H1 (cell line): Measurements from ENCODE around the gene SCN2A. TPM values are rescaled to one million over a fixed set of nuclear protein-coding genes. Genes with fewer than 3 reads are reported as not detected.

Experiments used
- CTCF ChIA-PET: fragments of 300-600 bp; sonication (Branson Sonifier 250); formaldehyde crosslinking; loops from one replicate; lab custom pipeline; 2021; ENCODE audit not compliant: partially characterized antibody; lab: Charles Lee
- POLR2A ChIA-PET: fragments of 300-600 bp; sonication (Branson Sonifier 250); formaldehyde crosslinking; loops from one replicate; lab custom pipeline; 2021; ENCODE audit warnings: inconsistent platforms; ENCODE audit not compliant: partially characterized antibody; lab: Charles Lee
- DNase-seq, 2 experiments: peaks; one replicate each; pipeline versions ENCODE4 v3.0.0 to v3.0.0-alpha.2; 2010 to 2022; ENCODE audit warnings: low spot score in 2 of 2, low read depth in 1 of 2, mixed read lengths in 1 of 2
- FAIRE-seq: peaks from 2 replicates; lab custom pipeline; 2011; peaks lifted over from hg19 to GRCh38; lab: Jason Lieb, UNC
- H2AFZ ChIP-seq: 2 replicates; pipeline ENCODE4 v1.8.1; 2012; ENCODE audit warnings: low read length, inconsistent platforms
- H2AK5ac ChIP-seq: 2 replicates; pipeline ENCODE4 v1.6.1; 2013; ENCODE audit warnings: low read depth, low read length
- H2BK120ac ChIP-seq: replicated peaks from 2 replicates; pipeline ENCODE3; 2013; ENCODE audit warnings: low read depth, low read length, inconsistent platforms
- H2BK12ac ChIP-seq: 2 replicates; pipeline ENCODE4 v1.6.1; 2013; ENCODE audit warnings: low read depth, low read length
- H2BK15ac ChIP-seq: 2 replicates; pipeline ENCODE4 v1.6.1; 2013; ENCODE audit warnings: low read length
- H2BK20ac ChIP-seq: 2 replicates; pipeline ENCODE4 v1.6.1; 2013; ENCODE audit warnings: low read length
- H2BK5ac ChIP-seq: 2 replicates; pipeline ENCODE4 v1.6.1; 2013; ENCODE audit warnings: low read depth, low read length
- H3K14ac ChIP-seq: 2 replicates; pipeline ENCODE4 v1.6.1; 2013; ENCODE audit warnings: inconsistent platforms; ENCODE audit not compliant: insufficient read length
- H3K18ac ChIP-seq: 2 replicates; pipeline ENCODE4 v1.6.1; 2013; ENCODE audit warnings: low read length; ENCODE audit errors: extremely low read depth
- H3K23ac ChIP-seq: 2 replicates; pipeline ENCODE4 v1.6.1; 2013; ENCODE audit warnings: inconsistent platforms; ENCODE audit not compliant: insufficient read length
- H3K23me2 ChIP-seq: 2 replicates; pipeline ENCODE4 v1.6.1; 2013; ENCODE audit warnings: low read depth, low read length
- H3K27ac ChIP-seq: 2 replicates; pipeline ENCODE4 v1.6.1; 2011; ENCODE audit warnings: low read depth, low read length, inconsistent platforms
- H3K27me3 ChIP-seq, 4 experiments: replicated peaks in 1 of 4; 1 replicate in 1 of 4; 2 replicates in 3 of 4; pipeline versions ENCODE4 v1.6.1 to v1.8.1; 2011 to 2013; ENCODE audit warnings: low read length in 3 of 4, mild to moderate bottlenecking in 3 of 4, inconsistent platforms in 2 of 4, mixed read lengths in 2 of 4, moderate library complexity in 1 of 4; ENCODE audit not compliant: control insufficient read depth in 3 of 4, insufficient read depth in 3 of 4; ENCODE audit errors: extremely low read depth in 1 of 4
- H3K36me3 ChIP-seq, 4 experiments: 2 replicates each; pipeline versions ENCODE4 v1.6.1 to v1.8.1; 2011 to 2013; ENCODE audit warnings: mild to moderate bottlenecking in 4 of 4, low read length in 3 of 4, moderate library complexity in 2 of 4, control low read depth in 1 of 4, inconsistent platforms in 1 of 4; ENCODE audit not compliant: insufficient read depth in 4 of 4, control insufficient read depth in 2 of 4
- H3K4ac ChIP-seq: replicated peaks from 2 replicates; pipeline ENCODE3; 2013; ENCODE audit warnings: low read length, low read depth, mixed read lengths, inconsistent platforms; ENCODE audit not compliant: insufficient read length
- H3K4me1 ChIP-seq, 4 experiments: replicated peaks in 1 of 4; 1 replicate in 1 of 4; 2 replicates in 3 of 4; pipeline versions ENCODE4 v1.6.1 to v1.8.1; 2011 to 2013; ENCODE audit warnings: low read length in 3 of 4, inconsistent platforms in 2 of 4, mixed read lengths in 1 of 4; ENCODE audit not compliant: insufficient read depth in 4 of 4, control insufficient read depth in 3 of 4
- H3K4me2 ChIP-seq, 2 experiments: 2 replicates each; pipeline versions ENCODE4 v1.6.1 to v1.8.1; 2011 to 2013; ENCODE audit warnings: low read depth in 2 of 2, low read length in 2 of 2, control low read depth in 1 of 2, inconsistent platforms in 1 of 2, mild to moderate bottlenecking in 1 of 2; ENCODE audit not compliant: insufficient read depth in 1 of 2
- H3K4me3 ChIP-seq, 4 experiments: fragments of 200-600, 300-600 bp in 1 of 4; sonication (generic), shearing (Covaris generic), sonication (Bioruptor Twin) in 1 of 4; 2 replicates each; pipeline versions ENCODE4 v1.5.1 to v1.8.1; 2011 to 2016; ENCODE audit warnings: low read length in 4 of 4, low read depth in 3 of 4, control low read depth in 2 of 4, inconsistent platforms in 2 of 4, mild to moderate bottlenecking in 2 of 4, mixed read lengths in 1 of 4, moderate library complexity in 1 of 4; ENCODE audit not compliant: insufficient read depth in 2 of 4; ENCODE audit errors: extremely low read depth in 1 of 4
- H3K56ac ChIP-seq: replicated peaks from 2 replicates; pipeline ENCODE3; 2013; ENCODE audit warnings: low read depth, mild to moderate bottlenecking, mixed read lengths, low read length, inconsistent platforms; ENCODE audit not compliant: insufficient read length
- H3K79me1 ChIP-seq: 2 replicates; pipeline ENCODE4 v1.6.1; 2013; ENCODE audit warnings: low read depth, low read length, control low read depth
- H3K79me2 ChIP-seq, 2 experiments: 2 replicates each; pipeline versions ENCODE4 v1.6.1 to v1.8.1; 2012 to 2013; ENCODE audit warnings: low read length in 2 of 2, mild to moderate bottlenecking in 2 of 2, inconsistent platforms in 1 of 2; ENCODE audit not compliant: insufficient read depth in 2 of 2, control insufficient read depth in 1 of 2
- H3K9ac ChIP-seq, 4 experiments: replicated peaks in 1 of 4; 1 replicate in 1 of 4; 2 replicates in 3 of 4; pipeline versions ENCODE4 v1.6.1 to v1.8.1; 2011 to 2013; ENCODE audit warnings: low read depth in 3 of 4, low read length in 3 of 4, control low read depth in 2 of 4, mild to moderate bottlenecking in 2 of 4, moderate library complexity in 2 of 4, inconsistent platforms in 1 of 4; ENCODE audit errors: extremely low read depth in 1 of 4
- H3K9me3 ChIP-seq, 2 experiments: 2 replicates each; pipeline versions ENCODE4 v1.6.1 to v1.8.1; 2012 to 2013; ENCODE audit warnings: mild to moderate bottlenecking in 2 of 2, moderate library complexity in 2 of 2, control low read depth in 1 of 2, inconsistent platforms in 1 of 2, low read depth in 1 of 2, low read length in 1 of 2, mixed read lengths in 1 of 2; ENCODE audit not compliant: insufficient read depth in 2 of 2
- H4K20me1 ChIP-seq, 2 experiments: replicated peaks in 1 of 2; 2 replicates each; pipeline versions ENCODE3 to v1.8.1; 2011 to 2013; ENCODE audit warnings: inconsistent platforms in 2 of 2, low read length in 2 of 2, mild to moderate bottlenecking in 1 of 2; ENCODE audit not compliant: insufficient read depth in 2 of 2, control insufficient read depth in 1 of 2
- H4K5ac ChIP-seq: 2 replicates; pipeline ENCODE4 v1.6.1; 2013; ENCODE audit warnings: low read length, low read depth, mixed read lengths, inconsistent platforms; ENCODE audit not compliant: insufficient read length
- H4K8ac ChIP-seq: 2 replicates; pipeline ENCODE4 v1.8.0; 2013; ENCODE audit warnings: mild to moderate bottlenecking, moderate library complexity, low read length, inconsistent platforms; ENCODE audit not compliant: insufficient read depth; ENCODE audit errors: extremely low read depth
- H4K91ac ChIP-seq: replicated peaks from 2 replicates; pipeline ENCODE3; 2013; ENCODE audit warnings: low read length, mixed read lengths, inconsistent platforms; ENCODE audit not compliant: insufficient read length
- BCL11A ChIP-seq, 2 experiments: IDR thresholded peaks; one replicate each; pipeline ENCODE4 v1.6.1; 2011; ENCODE audit warnings: low read depth in 2 of 2, low read length in 2 of 2, mild to moderate bottlenecking in 2 of 2
- BRCA1 ChIP-seq: IDR thresholded peaks from 2 replicates; pipeline ENCODE4 v1.6.1; 2012; ENCODE audit warnings: low read depth, low read length, improper control_type of control experiment
- CEBPB ChIP-seq: IDR thresholded peaks from 2 replicates; pipeline ENCODE4 v1.6.1; 2012; ENCODE audit warnings: low read depth, low read length
- CTBP2 ChIP-seq: IDR thresholded peaks from 2 replicates; pipeline ENCODE4 v1.7.0; 2011; ENCODE audit warnings: borderline replicate concordance, mild to moderate bottlenecking, moderate library complexity, mixed read lengths, low read length; ENCODE audit not compliant: insufficient read depth, insufficient read length
- HDAC2 ChIP-seq, 2 experiments: fragments of 300-600 bp in 1 of 2; sonication (generic) in 1 of 2; IDR thresholded peaks; 2 replicates each; pipeline ENCODE4 v1.6.1; 2011 to 2012; ENCODE audit warnings: low read depth in 2 of 2, low read length in 2 of 2, mild to moderate bottlenecking in 2 of 2, moderate library complexity in 2 of 2, borderline replicate concordance in 1 of 2, inconsistent platforms in 1 of 2
- HDAC6 ChIP-seq: IDR thresholded peaks from one replicate; pipeline ENCODE4 v1.7.1; 2012; ENCODE audit warnings: low read depth, mild to moderate bottlenecking, inconsistent platforms, low read length, moderate library complexity
- KDM4A ChIP-seq: IDR thresholded peaks from one replicate; pipeline ENCODE4 v1.7.1; 2012; ENCODE audit warnings: low read depth, mild to moderate bottlenecking, moderate library complexity, low read length, inconsistent platforms; ENCODE audit not compliant: severe bottlenecking
- MAFK ChIP-seq: IDR thresholded peaks from 2 replicates; pipeline ENCODE4 v1.6.1; 2012; ENCODE audit warnings: low read depth, mild to moderate bottlenecking, improper control_type of control experiment, low read length
- RBBP5 ChIP-seq: IDR thresholded peaks from 2 replicates; pipeline ENCODE4 v1.7.1; 2012; ENCODE audit warnings: low read depth, mild to moderate bottlenecking, inconsistent platforms, low read length, moderate library complexity, borderline replicate concordance
- RNF2 ChIP-seq: fragments of 200-900, 300-1000 bp; sonication (generic); IDR thresholded peaks from 2 replicates; pipeline ENCODE4 v1.7.1; 2016; ENCODE audit warnings: borderline replicate concordance, low read depth, mild to moderate bottlenecking, antibody characterized with exemption, low read length; ENCODE audit not compliant: poor library complexity, severe bottlenecking; ENCODE audit errors: missing control alignments
- SAP30 ChIP-seq: fragments of 300-600 bp; sonication (generic); IDR thresholded peaks from 2 replicates; pipeline ENCODE4 v1.7.1; 2012; ENCODE audit warnings: low read length, moderate library complexity, mild to moderate bottlenecking, inconsistent platforms; ENCODE audit not compliant: insufficient read depth, insufficient replicate concordance
- SP2 ChIP-seq: IDR thresholded peaks from 2 replicates; pipeline ENCODE4 v1.6.1; 2012; ENCODE audit warnings: mild to moderate bottlenecking, low read length, inconsistent platforms
- WGBS, 2 experiments: shearing (Covaris generic) in 1 of 2; methylation state at CpG; one replicate each; pipeline versions ENCODE4 v1.1.6 to v1.1.7; 2013 to 2015; ENCODE audit warnings: low lambda C conversion rate in 2 of 2, mixed read lengths in 2 of 2, inconsistent platforms in 1 of 2, low coverage in 1 of 2, missing lambda C conversion rate in 1 of 2; ENCODE audit not compliant: insufficient replicate concordance in 2 of 2, insufficient coverage in 1 of 2, insufficient read length in 1 of 2; ENCODE audit errors: extremely low coverage in 1 of 2, missing lambda C conversion rate in 1 of 2; 5-methylcytosine and 5-hydroxymethylcytosine counted together
- polyA plus RNA-seq, 7 experiments: library from polyadenylated mRNA; depleted of rRNA in 3 of 7; stranded (reverse) in 5 of 7; unstranded in 2 of 7; fragments of >200 nt in 5 of 7; fragments of 200-250 nt in 2 of 7; gene quantifications; 1 replicate in 5 of 7; 2 replicates in 1 of 7; 4 replicates in 1 of 7; pipeline versions ENCODE4 v1.2.1 to v1.2.3, GENCODE V29; 2011 to 2013; ENCODE audit warnings: missing spikeins in 2 of 7, mixed read lengths in 2 of 7
- total RNA-seq: library from RNA; stranded (reverse); fragmentation: NEBNext Ultra II Directional; extraction: Animal tissue kit (Norgen Biotek cat#: 25700); gene quantifications from 2 replicates; pipeline ENCODE4 v1.2.1, GENCODE V29; 2021

The SCN2A gene
- total and polyA plus RNA-seq, 2 of the 8 experiments (the other 6 are each of a cell fraction or from before 2014, with no cell fraction given), result 0.18 to 1.1 TPM

DNA sequence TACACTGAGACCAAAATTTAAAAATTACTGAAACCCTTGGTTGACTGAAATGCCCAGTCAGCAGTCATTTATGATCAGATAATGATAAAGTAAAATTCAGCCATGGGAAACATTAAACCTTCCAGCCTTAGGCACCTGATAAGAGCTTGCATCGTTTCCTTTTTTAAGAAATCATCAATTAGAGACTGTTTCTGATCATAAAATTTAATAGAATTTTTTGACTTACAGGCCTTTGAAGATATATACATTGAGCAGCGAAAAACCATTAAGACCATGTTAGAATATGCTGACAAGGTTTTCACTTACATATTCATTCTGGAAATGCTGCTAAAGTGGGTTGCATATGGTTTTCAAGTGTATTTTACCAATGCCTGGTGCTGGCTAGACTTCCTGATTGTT is 130.7 kb downstream of the SCN2A start:
- no peak overlapping the region for H2AK5ac ChIP-seq
- H3K36me3 ChIP-seq, result no peaks in the 10 kb centered on the region
- H2BK15ac ChIP-seq, result no peak overlapping the region
- peaks cover 0 to 14% (median 9%) of the 10 kb centered on the region in 4 experiments; a peak in 3 of 7 replicates for H3K4me1 ChIP-seq
- no peak overlapping the region for H2BK12ac ChIP-seq
- WGBS, 2 experiments, result 73% methylated on average over 2 of the region's 2 CpGs; no CpG with 5 or more reads in 1 of the 2 experiments
- no peak overlapping the region for H3K9ac ChIP-seq
- no peak overlapping the region for H4K91ac ChIP-seq
- no peak overlapping the region for H3K18ac ChIP-seq
- H3K79me2 ChIP-seq, result no peaks in the 10 kb centered on the region
- no peak for FAIRE-seq
- peak overlapping the region in 1 of 2 experiments; percentile 31; a peak in 1 of 4 replicates for H3K4me2 ChIP-seq
- ChIA-PET POLR2A (interaction anchor here (0.5 kb wide), 1 partner anchor 11 kb away, joined by 3 read pairs; no protein-coding TSS in a partner anchor), CTCF (interaction anchor here (0.6 kb wide), 1 partner anchor 130 kb away, joined by 3 read pairs; no protein-coding TSS in a partner anchor)
- H4K5ac ChIP-seq, result no peak overlapping the region
- no peak overlapping the region for H3K4me3 ChIP-seq
- no peak overlapping the region for H3K23ac ChIP-seq
- no peaks in the 10 kb centered on the region for H3K79me1 ChIP-seq
- H2AFZ ChIP-seq, result no peak overlapping the region
- no peaks in the 10 kb centered on the region for H3K27me3 ChIP-seq
- H2BK5ac ChIP-seq, result no peak overlapping the region
- H3K9me3 ChIP-seq, result no peaks in the 10 kb centered on the region
- no peak overlapping the region for H3K27ac ChIP-seq
- H4K20me1 ChIP-seq, result no peaks in the 10 kb centered on the region
- H3K14ac ChIP-seq, result no peak overlapping the region
- H3K56ac ChIP-seq, result no peak overlapping the region
- no peak for DNase-seq
- no peak overlapping the region for H2BK20ac ChIP-seq
- no peak overlapping the region for H4K8ac ChIP-seq
- no peak overlapping the region for H2BK120ac ChIP-seq
- H3K23me2 ChIP-seq, result no peaks in the 10 kb centered on the region
- H3K4ac ChIP-seq, result no peak overlapping the region
- TF ChIP-seq HDAC2 (IDR thresholded peaks at IDR 0.05; ENCODE audit: borderline replicate concordance in 1 of 2, low read depth in 2 of 2, low read length in 2 of 2) (no peak), RBBP5 (no peak), CEBPB (no peak), MAFK (no peak), BRCA1 (no peak), CTBP2 (no peak), KDM4A (no peak), BCL11A (IDR thresholded peaks at IDR 0.05; ENCODE audit: low read depth in 2 of 2, low read length in 2 of 2) (no peak), SAP30 (no peak), HDAC6 (no peak), SP2 (no peak), RNF2 (no peak)
